ENCODE results near the gene RBCK1.

RBCK1 gene

DNA sequence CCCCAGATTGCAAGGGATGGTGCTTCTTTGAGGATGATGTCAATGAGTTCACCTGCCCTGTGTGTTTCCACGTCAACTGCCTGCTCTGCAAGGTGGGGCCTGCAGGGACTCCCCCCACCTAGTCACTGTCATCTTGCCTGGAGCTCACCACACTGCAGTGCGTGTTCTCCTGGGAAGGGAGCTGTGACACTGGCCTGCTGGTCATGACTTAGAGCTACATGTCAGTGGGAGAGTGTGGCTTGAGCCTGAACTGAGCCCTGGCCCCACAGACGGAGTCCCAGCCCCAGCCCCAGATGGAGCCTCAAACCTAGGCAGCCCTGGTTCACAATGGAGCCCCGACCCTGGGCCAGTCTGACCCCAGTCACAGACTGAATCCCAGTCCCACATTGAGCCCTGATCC, 19.3 kb downstream of the RBCK1 start:
- no peaks in the 10 kb centered on the region for H3K79me2 ChIP-seq (ENCODE audit: low read length)
- H2AFZ ChIP-seq (ENCODE audit: low read length), result no peak overlapping the region
- H3F3A ChIP-seq (ENCODE audit: insufficient read depth, low read length), result no peaks in the 10 kb centered on the region
- H3K27me3 ChIP-seq (replicated peaks; ENCODE audit: insufficient read depth, low read length), result no peaks in the 10 kb centered on the region
- DNase-seq, result no peak
- H3K9ac ChIP-seq (ENCODE audit: low read length), result no peak overlapping the region
- no peaks in the 10 kb centered on the region for H3K4me1 ChIP-seq (ENCODE audit: low read length)
- no peak overlapping the region for H3K27ac ChIP-seq (ENCODE audit: low read length)
- no peaks in the 10 kb centered on the region for H4K20me1 ChIP-seq (ENCODE audit: insufficient read depth, low read length)
- H3K36me3 ChIP-seq (replicated peaks; ENCODE audit: insufficient read depth, low read length), result no peaks in the 10 kb centered on the region
- H3K4me3 ChIP-seq (ENCODE audit: low read length), result no peak overlapping the region
- H3K9me3 ChIP-seq (replicated peaks; ENCODE audit: insufficient read depth, low read length), result no peaks in the 10 kb centered on the region
- no peak overlapping the region for H3K4me2 ChIP-seq (ENCODE audit: low read depth, low read length)
- TF ChIP-seq EZH2 (optimal IDR thresholded peaks at IDR 0.05; ENCODE audit: low read depth, low read length) (no peak), EZH2phosphoT487 (IDR thresholded peaks at IDR 0.05; ENCODE audit: low read length) (no peak), CTCF (IDR thresholded peaks at IDR 0.05; ENCODE audit: low read length) (no peak)
- H3K9me2 ChIP-seq (replicated peaks; ENCODE audit: insufficient read depth, low read length), result no peaks in the 10 kb centered on the region

DNA sequence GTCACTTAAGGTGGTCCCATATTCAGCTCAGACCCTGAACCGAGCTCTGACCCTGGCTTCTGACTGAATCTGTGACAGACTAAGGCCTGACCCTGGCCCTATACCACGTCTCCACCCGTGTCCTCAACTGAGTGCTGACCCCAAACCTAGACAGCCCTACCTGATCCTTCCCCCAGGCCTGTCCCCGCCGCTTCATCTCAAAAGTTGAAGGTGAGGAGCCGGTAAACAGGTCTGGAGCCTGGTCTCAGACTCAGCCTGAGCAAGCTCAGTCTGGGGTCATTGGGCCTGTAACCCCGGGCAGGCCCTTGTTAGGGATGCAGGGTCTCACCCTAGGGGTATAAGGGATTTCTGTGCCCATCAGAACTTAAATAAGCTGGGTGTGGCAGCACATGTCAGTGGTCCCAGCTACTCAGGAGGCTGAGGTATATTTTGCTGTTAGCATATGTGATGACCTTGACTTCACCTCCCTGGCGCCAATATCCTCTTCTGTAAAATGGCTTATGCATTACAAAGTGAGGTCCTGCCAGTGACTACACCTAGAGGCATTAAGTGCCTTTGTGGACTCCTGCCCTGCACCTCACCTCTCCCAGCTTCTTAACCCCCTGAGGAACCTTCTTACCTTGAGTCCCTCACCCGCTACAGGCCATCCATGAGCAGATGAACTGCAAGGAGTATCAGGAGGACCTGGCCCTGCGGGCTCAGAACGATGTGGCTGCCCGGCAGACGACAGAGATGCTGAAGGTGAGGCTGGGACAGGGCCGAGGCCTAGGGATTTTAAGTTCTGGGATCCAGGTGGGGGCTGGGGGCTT, 20.0 kb downstream of the RBCK1 start:
- Histone ChIP-seq H3K27me3 (replicated peaks; ENCODE audit: insufficient read depth, low read length) (no peaks in the 10 kb centered on the region), H3K4me2 (ENCODE audit: low read depth, low read length) (no peak overlapping the region), H3K4me3 (ENCODE audit: low read length) (no peak overlapping the region), H4K20me1 (ENCODE audit: insufficient read depth, low read length) (no peaks in the 10 kb centered on the region), H3K4me1 (ENCODE audit: low read length) (no peaks in the 10 kb centered on the region), H3K9me3 (replicated peaks; ENCODE audit: insufficient read depth, low read length) (no peaks in the 10 kb centered on the region), H3K9me2 (replicated peaks; ENCODE audit: insufficient read depth, low read length) (no peaks in the 10 kb centered on the region), H3K9ac (ENCODE audit: low read length) (no peak overlapping the region), H2AFZ (ENCODE audit: low read length) (no peak overlapping the region), H3F3A (ENCODE audit: insufficient read depth, low read length) (no peaks in the 10 kb centered on the region), H3K36me3 (replicated peaks; ENCODE audit: insufficient read depth, low read length) (no peaks in the 10 kb centered on the region), H3K79me2 (ENCODE audit: low read length) (no peaks in the 10 kb centered on the region), H3K27ac (ENCODE audit: low read length) (no peak overlapping the region)
- no peak for DNase-seq
- TF ChIP-seq CTCF (IDR thresholded peaks at IDR 0.05; ENCODE audit: low read length) (no peak), EZH2 (optimal IDR thresholded peaks at IDR 0.05; ENCODE audit: low read depth, low read length) (no peak), EZH2phosphoT487 (IDR thresholded peaks at IDR 0.05; ENCODE audit: low read length) (no peak)

GRCh38 chr20:428658-429200, 20.6 kb downstream of the RBCK1 start:
- no peak overlapping the region for H3K27ac ChIP-seq (ENCODE audit: low read length)
- H2AFZ ChIP-seq (ENCODE audit: low read length), result no peak overlapping the region
- no peaks in the 10 kb centered on the region for H3K4me1 ChIP-seq (ENCODE audit: low read length)
- H3F3A ChIP-seq (ENCODE audit: insufficient read depth, low read length), result no peaks in the 10 kb centered on the region
- no peak overlapping the region for H3K9ac ChIP-seq (ENCODE audit: low read length)
- no peak overlapping the region for H3K4me3 ChIP-seq (ENCODE audit: low read length)
- no peaks in the 10 kb centered on the region for H3K79me2 ChIP-seq (ENCODE audit: low read length)
- H3K9me2 ChIP-seq (replicated peaks; ENCODE audit: insufficient read depth, low read length), result no peaks in the 10 kb centered on the region
- no peaks in the 10 kb centered on the region for H3K27me3 ChIP-seq (replicated peaks; ENCODE audit: insufficient read depth, low read length)
- TF ChIP-seq CTCF (IDR thresholded peaks at IDR 0.05; ENCODE audit: low read length) (no peak), EZH2 (optimal IDR thresholded peaks at IDR 0.05; ENCODE audit: low read depth, low read length) (no peak), EZH2phosphoT487 (IDR thresholded peaks at IDR 0.05; ENCODE audit: low read length) (no peak)
- H4K20me1 ChIP-seq (ENCODE audit: insufficient read depth, low read length), result no peaks in the 10 kb centered on the region
- no peak for DNase-seq
- H3K9me3 ChIP-seq (replicated peaks; ENCODE audit: insufficient read depth, low read length), result no peaks in the 10 kb centered on the region
- no peak overlapping the region for H3K4me2 ChIP-seq (ENCODE audit: low read depth, low read length)
- no peaks in the 10 kb centered on the region for H3K36me3 ChIP-seq (replicated peaks; ENCODE audit: insufficient read depth, low read length)
